G401 (cell line): Measurements from ENCODE around the gene PASK. TPM values are rescaled to one million over a fixed set of nuclear protein-coding genes. Genes with fewer than 3 reads are reported as not detected.
A peak's percentile ranks its signal among the peaks of the same experiment; 100 is the strongest.
"Not testable (repeated sequence)": the region's sequence is repeated elsewhere in the genome, so short reads cannot be mapped to it uniquely, and the experiment has no call there.

Experiments used
- DNase-seq: peaks from one replicate; pipeline ENCODE4 v3.0.0-alpha.2; 2015; ENCODE audit warnings: low spot score
- in situ Hi-C: cut with HindIII; loops from 2 replicates; pipeline ENCODE4 v1.10.0; 2016; ENCODE audit warnings: low sequenced_read_pairs, mixed read lengths
- total RNA-seq: library from RNA; depleted of rRNA; stranded (reverse); fragments of >200 nt; shearing (Covaris generic); gene quantifications from 2 replicates; pipeline ENCODE4 v1.2.3, GENCODE V29; 2014

PASK gene
- total RNA-seq, 1 experiment from 2014 or later, result 20.7 TPM

GRCh38 chr2:241111440-241111805 is 37.8 kb downstream of the PASK start:
- in situ Hi-C loops, result no loop called here
- DNase-seq, result no peak

GRCh38 chr2:241110607-241111439 is 38.4 kb downstream of the PASK start:
- in situ Hi-C loops, result no loop called here
- DNase-seq, result no peak

- in situ Hi-C loops, result no loop called here
- DNase-seq, result no peak
These were observed 39.1 kb downstream of the PASK start for GRCh38 chr2:241110089-241110606.

- no peak for DNase-seq
- in situ Hi-C loops, result no loop called here
These were observed 39.8 kb downstream of the PASK start for GRCh38 chr2:241109210-241110088.

- in situ Hi-C loops, result no loop called here
- DNase-seq, result no peak
These were observed 40.7 kb downstream of the PASK start for GRCh38 chr2:241108271-241109209.

- no peak for DNase-seq
- in situ Hi-C loops, result no loop called here
These were observed 42.1 kb downstream of the PASK start for GRCh38 chr2:241107031-241107783.

GRCh38 chr2:241105641-241106040 is 43.6 kb downstream of the PASK start:
- DNase-seq, result no peak
- in situ Hi-C loops, result no loop called here

- DNase-seq, in situ Hi-C loops: not testable (repeated sequence)
These were observed 44.7 kb downstream of the PASK start for GRCh38 chr2:241104611-241105010.

- DNase-seq, result no peak
- in situ Hi-C loops, result no loop called here
These were observed 46.1 kb downstream of the PASK start for GRCh38 chr2:241103176-241103595.

GRCh38 chr2:241102239-241102803 is 47.0 kb downstream of the PASK start, which contains the start of gene MTERF4:
Gene MTERF4, minus strand, starts transcription at chr2:241102287. Its CDS starts 14 bp downstream, at chr2:241102273.
- in situ Hi-C loops, result no loop called here
- DNase-seq, result peak; percentile 87

- DNase-seq, result no peak
- in situ Hi-C loops, result no loop called here
These were observed 50.0 kb downstream of the PASK start for GRCh38 chr2:241099246-241099645.

- no peak for DNase-seq
- in situ Hi-C loops, result no loop called here
These were observed 52.3 kb downstream of the PASK start for GRCh38 chr2:241096979-241097378.

- DNase-seq, result no peak
- in situ Hi-C loops, result no loop called here
These were observed 53.5 kb downstream of the PASK start for GRCh38 chr2:241095594-241096290.

GRCh38 chr2:241094924-241095420 is 54.3 kb downstream of the PASK start:
- DNase-seq, result no peak
- in situ Hi-C loops, result no loop called here

GRCh38 chr2:241094172-241094571 is 55.1 kb downstream of the PASK start:
- DNase-seq, result no peak
- in situ Hi-C loops, result no loop called here

GRCh38 chr2:241093133-241093781 is 56.0 kb downstream of the PASK start:
- DNase-seq, in situ Hi-C loops: not testable (repeated sequence)

- no peak for DNase-seq
- in situ Hi-C loops, result no loop called here
These were observed 56.6 kb downstream of the PASK start for GRCh38 chr2:241092677-241093076.
